Peyer's patch (tissue), 4 donors: ENCODE data around the gene ELMOD3. TPM values are rescaled to one million over a fixed set of nuclear protein-coding genes. Genes with fewer than 3 reads are reported as not detected.
"Not testable (repeated sequence)": the region's sequence is repeated elsewhere in the genome, so short reads cannot be mapped to it uniquely, and the experiment has no call there.

Source experiments
- DNase-seq, 3 donors: peaks; one replicate each; pipeline ENCODE4 v3.0.0-alpha.2; 2017 to 2019
- H3K27ac ChIP-seq, 4 donors: fragments of 200-600 bp; sonication (generic); one replicate each; pipeline ENCODE4 v1.5.1; 2016 to 2019
- H3K27me3 ChIP-seq, 2 donors: fragments of 200-600 bp; sonication (generic); one replicate each; pipeline ENCODE4 v1.5.1; 2019
- H3K36me3 ChIP-seq, 3 donors: fragments of 200-600 bp; sonication (generic); one replicate each; pipeline ENCODE4 v1.5.1; 2016 to 2019
- H3K4me1 ChIP-seq, 4 donors: fragments of 200-600 bp; sonication (generic); one replicate each; pipeline ENCODE4 v1.5.1; 2016 to 2019
- H3K4me3 ChIP-seq, 4 donors: fragments of 200-600 bp; sonication (generic); 1 replicate in 3 of 4; 2 replicates in 1 of 4; pipeline ENCODE4 v1.5.1; 2016 to 2019; ENCODE audit warnings: mild to moderate bottlenecking in 1 of 4
- H3K9me3 ChIP-seq, 4 donors: fragments of 200-600 bp; sonication (generic); one replicate each; pipeline ENCODE4 v1.5.1; 2016 to 2019; ENCODE audit warnings: mild to moderate bottlenecking in 1 of 4
- POLR2A ChIP-seq, 2 donors: fragments of 450-650 bp; IDR thresholded peaks; one replicate each; pipeline ENCODE4 v1.5.1; 2017; ENCODE audit warnings: antibody characterized with exemption in 2 of 2, mild to moderate bottlenecking in 2 of 2, moderate library complexity in 2 of 2
- total RNA-seq, 4 donors: library from RNA; depleted of rRNA; stranded (reverse); fragments of >200 nt; gene quantifications; one replicate each; pipeline ENCODE4 v1.1.0, GENCODE V29; 2016
- TF ChIP-seq, protein P1 (sequence below), 6 experiments: fragments of 450-650 bp in 4 of 6; fragments of 200-600 bp in 2 of 6; sonication (generic) in 1 of 6; IDR thresholded peaks; one replicate each; pipeline ENCODE4 v1.5.1; 2017 to 2019; ENCODE audit warnings: antibody characterized with exemption in 6 of 6, mild to moderate bottlenecking in 3 of 6, moderate library complexity in 1 of 6

Gene ELMOD3
- total RNA-seq, 4 donors from 2014 or later, result 28.1 to 49.4 (median 45.8) TPM

GRCh38 chr2:85310330-85310729, 44.2 kb upstream of the ELMOD3 start:
- H3K27me3 ChIP-seq, result no peaks in the 10 kb centered on the region
- no peaks in the 10 kb centered on the region for H3K9me3 ChIP-seq
- no peak for TF ChIP-seq POLR2A (IDR thresholded peaks at IDR 0.05)
- TF ChIP-seq, protein P1, sequence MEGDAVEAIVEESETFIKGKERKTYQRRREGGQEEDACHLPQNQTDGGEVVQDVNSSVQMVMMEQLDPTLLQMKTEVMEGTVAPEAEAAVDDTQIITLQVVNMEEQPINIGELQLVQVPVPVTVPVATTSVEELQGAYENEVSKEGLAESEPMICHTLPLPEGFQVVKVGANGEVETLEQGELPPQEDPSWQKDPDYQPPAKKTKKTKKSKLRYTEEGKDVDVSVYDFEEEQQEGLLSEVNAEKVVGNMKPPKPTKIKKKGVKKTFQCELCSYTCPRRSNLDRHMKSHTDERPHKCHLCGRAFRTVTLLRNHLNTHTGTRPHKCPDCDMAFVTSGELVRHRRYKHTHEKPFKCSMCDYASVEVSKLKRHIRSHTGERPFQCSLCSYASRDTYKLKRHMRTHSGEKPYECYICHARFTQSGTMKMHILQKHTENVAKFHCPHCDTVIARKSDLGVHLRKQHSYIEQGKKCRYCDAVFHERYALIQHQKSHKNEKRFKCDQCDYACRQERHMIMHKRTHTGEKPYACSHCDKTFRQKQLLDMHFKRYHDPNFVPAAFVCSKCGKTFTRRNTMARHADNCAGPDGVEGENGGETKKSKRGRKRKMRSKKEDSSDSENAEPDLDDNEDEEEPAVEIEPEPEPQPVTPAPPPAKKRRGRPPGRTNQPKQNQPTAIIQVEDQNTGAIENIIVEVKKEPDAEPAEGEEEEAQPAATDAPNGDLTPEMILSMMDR (IDR thresholded peaks at IDR 0.05), result no peak
- DNase-seq, result no peak
- peaks cover 0 to 39% (median 9%) of the 10 kb centered on the region in 4 donors for H3K4me1 ChIP-seq
- H3K36me3 ChIP-seq, result peaks cover 0 to 21% (median 0%) of the 10 kb centered on the region in 3 donors
- H3K27ac ChIP-seq, result no peak overlapping the region
- H3K4me3 ChIP-seq, result no peak overlapping the region

DNA sequence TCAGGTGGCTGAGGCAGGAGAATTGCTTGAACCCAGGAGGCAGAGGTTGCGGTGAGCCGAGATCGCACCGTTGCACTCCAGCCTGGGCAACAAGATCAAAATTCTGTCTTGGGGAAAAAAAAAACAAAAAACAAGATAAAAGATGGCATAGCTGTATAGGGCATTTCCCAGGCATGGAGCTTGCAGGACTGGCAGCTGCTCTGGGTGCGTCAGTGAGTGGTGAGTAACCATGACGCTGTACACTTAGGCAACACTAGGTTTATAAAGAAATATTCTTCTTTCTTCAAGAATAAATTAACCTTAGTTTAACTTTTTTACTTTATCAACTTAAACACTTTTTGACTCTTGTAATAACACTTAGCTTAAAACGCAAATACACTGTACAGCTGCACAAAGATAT, 42.2 kb upstream of the ELMOD3 start:
- Histone ChIP-seq H3K27ac (no peak overlapping the region), H3K9me3 (no peaks in the 10 kb centered on the region), H3K4me1 (peaks cover 0 to 29% (median 9%) of the 10 kb centered on the region in 4 donors), H3K4me3 (no peak overlapping the region), H3K36me3 (peaks cover 0 to 31% (median 0%) of the 10 kb centered on the region in 3 donors), H3K27me3 (no peaks in the 10 kb centered on the region)
- no peak for TF ChIP-seq POLR2A (IDR thresholded peaks at IDR 0.05)
- TF ChIP-seq, protein P1 (IDR thresholded peaks at IDR 0.05), result no peak
- DNase-seq, result no peak

DNA sequence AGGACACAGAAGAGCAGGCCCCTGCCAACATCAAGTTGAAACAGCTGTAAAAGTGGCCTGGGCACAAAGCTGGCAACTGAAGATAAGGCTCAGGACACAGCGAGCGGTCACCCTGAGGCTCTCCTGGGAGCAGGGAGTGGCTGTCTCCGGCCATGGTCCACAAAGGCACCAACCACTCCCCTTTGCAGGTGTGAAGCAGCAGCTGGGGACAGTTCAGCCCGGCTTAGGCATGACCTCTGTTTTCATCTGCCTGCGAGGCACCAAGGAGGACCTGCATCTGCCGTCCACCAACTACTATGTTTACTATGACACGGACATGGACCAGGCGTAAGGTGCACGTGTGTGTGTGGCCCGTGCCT, 39.7 kb upstream of the ELMOD3 start:
- Histone ChIP-seq H3K27ac (peak overlapping the region in 3 of 4 donors; percentile 24 to 65 (median 36)), H3K4me3 (no peak overlapping the region), H3K4me1 (peaks cover 0 to 11% (median 2%) of the 10 kb centered on the region in 4 donors), H3K36me3 (peaks cover 0 to 56% (median 0%) of the 10 kb centered on the region in 3 donors), H3K27me3 (no peaks in the 10 kb centered on the region), H3K9me3 (no peaks in the 10 kb centered on the region)
- DNase-seq, result peak in 2 of 3 donors; percentile 77 to 80
- no peak for TF ChIP-seq POLR2A (IDR thresholded peaks at IDR 0.05)
- TF ChIP-seq, protein P1 (IDR thresholded peaks at IDR 0.05), result no peak

DNA sequence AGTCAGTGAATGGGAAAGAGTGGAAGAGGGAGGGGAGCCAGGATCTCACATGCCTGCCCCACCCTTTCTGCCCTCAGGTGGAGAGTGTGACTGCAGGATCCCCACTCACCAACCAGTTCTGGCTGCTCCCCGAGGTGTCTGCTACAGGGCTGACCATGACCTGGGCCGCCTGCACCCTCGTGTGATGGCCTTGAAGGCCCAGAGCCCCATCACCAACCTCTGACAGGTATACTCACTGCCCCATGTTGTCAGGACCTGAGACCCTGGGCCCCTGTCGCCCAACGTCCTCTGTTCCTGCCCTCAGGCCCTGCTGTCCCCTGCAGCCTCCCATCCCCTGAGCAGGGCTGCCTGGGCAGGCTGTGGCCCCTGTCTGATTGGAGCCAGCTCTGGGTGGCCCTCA, 38.6 kb upstream of the ELMOD3 start:
- not testable (repeated sequence) for H3K27ac ChIP-seq, DNase-seq, H3K27me3 ChIP-seq, H3K4me3 ChIP-seq, H3K9me3 ChIP-seq, H3K4me1 ChIP-seq
- peaks cover 0 to 66% (median 0%) of the 10 kb centered on the region in 3 donors for H3K36me3 ChIP-seq

DNA sequence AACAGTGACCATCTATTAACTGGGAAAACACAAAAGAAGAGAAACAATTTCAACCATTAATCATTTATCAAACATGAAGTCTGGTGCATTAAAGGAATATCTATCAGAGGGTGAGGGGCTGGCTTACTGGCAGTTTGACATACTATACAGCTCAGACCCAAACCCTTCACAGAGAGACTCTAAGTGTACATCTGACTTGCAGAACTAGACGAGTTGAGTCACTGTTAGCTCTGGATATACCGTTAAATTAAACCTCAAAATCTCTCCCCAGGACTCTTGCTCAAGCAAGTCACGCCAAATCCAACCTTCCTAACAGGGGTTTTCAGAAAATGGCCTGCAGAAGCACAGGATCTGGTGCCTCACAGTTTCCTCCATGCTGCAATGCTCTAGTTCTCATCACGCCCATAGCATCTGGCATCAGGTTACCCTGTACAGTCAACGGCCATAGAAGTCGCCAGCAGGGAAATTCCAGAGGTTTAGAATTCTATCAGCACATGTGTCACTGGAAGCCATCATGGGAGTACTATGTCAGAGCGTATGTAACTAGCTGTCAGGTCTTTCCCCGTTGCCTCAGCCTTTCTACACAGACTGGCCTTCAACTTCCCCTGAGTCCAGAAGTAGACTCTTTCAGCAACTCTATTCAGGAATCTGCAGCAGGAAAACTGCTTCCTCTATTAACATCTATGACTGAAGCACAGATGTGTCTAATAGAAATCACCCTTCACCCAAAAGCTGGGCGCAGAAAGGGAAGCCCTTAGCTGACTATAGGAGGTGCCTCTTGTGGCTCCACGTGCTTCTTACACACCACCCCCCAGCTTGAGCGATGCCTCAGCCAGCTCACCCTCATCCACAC, 36.1 kb upstream of the ELMOD3 start:
- H3K36me3 ChIP-seq, result peaks cover 0 to 91% (median 3%) of the 10 kb centered on the region in 3 donors
- no peak overlapping the region for H3K4me3 ChIP-seq
- peaks cover 0 to 25% (median 0%) of the 10 kb centered on the region in 4 donors for H3K4me1 ChIP-seq
- no peaks in the 10 kb centered on the region for H3K9me3 ChIP-seq
- DNase-seq, result no peak
- no peak for TF ChIP-seq POLR2A (IDR thresholded peaks at IDR 0.05)
- TF ChIP-seq, protein P1 (IDR thresholded peaks at IDR 0.05), result no peak
- no peaks in the 10 kb centered on the region for H3K27me3 ChIP-seq
- no peak overlapping the region for H3K27ac ChIP-seq

DNA sequence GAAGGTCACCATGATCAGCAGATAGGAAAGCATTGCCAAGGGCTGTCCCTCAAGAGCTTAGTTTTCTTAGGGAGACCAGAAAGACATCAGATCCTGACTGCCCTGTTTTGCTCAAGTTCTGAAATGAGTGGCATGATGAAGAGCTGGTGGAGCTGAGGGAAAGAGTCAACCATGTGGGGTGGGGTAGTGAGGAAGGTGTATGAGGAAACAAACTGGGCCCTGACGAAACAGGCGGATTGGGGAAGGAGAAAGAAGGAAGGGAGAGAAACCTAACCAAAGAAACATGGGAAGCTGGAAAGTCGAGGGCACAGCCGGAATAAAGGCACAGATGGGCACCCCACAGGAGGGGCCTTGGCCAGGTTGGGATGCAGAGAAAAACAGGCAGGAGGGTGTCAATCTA, 34.8 kb upstream of the ELMOD3 start:
- TF ChIP-seq POLR2A (IDR thresholded peaks at IDR 0.05), result no peak
- TF ChIP-seq, protein P1 (IDR thresholded peaks at IDR 0.05), result no peak
- Histone ChIP-seq H3K4me1 (peaks cover 0 to 39% (median 5%) of the 10 kb centered on the region in 4 donors), H3K27ac (no peak overlapping the region), H3K27me3 (no peaks in the 10 kb centered on the region), H3K36me3 (peaks cover 0 to 93% (median 3%) of the 10 kb centered on the region in 3 donors), H3K4me3 (no peak overlapping the region), H3K9me3 (no peaks in the 10 kb centered on the region)
- no peak for DNase-seq
